ACC112 (cell line): ENCODE data around the gene CSNK2A1.

Experiments
- H2AFZ ChIP-seq: fragments of 200-600 bp; sonication (generic); one replicate; pipeline ENCODE4 v1.6.0; 2017; ENCODE audit warnings: antibody characterized with exemption, low read length; ENCODE audit not compliant: unreplicated experiment
- H3K27ac ChIP-seq: fragments of 200-600 bp; sonication (generic); 2 replicates; pipeline ENCODE4 v1.5.1; 2014; ENCODE audit warnings: low read depth, mild to moderate bottlenecking, antibody characterized with exemption, low read length, moderate library complexity
- H3K27me3 ChIP-seq: fragments of 200-600 bp; sonication (generic); 2 replicates; pipeline ENCODE4 v1.6.1; 2014; ENCODE audit warnings: mild to moderate bottlenecking, antibody characterized with exemption, low read length, moderate library complexity, mixed read lengths; ENCODE audit not compliant: insufficient read depth
- H3K36me3 ChIP-seq: fragments of 200-600 bp; sonication (generic); 2 replicates; pipeline ENCODE4 v1.6.1; 2016; ENCODE audit warnings: mild to moderate bottlenecking, antibody characterized with exemption, low read length, moderate library complexity, mixed read lengths; ENCODE audit not compliant: insufficient read depth
- H3K4me1 ChIP-seq: fragments of 200-600 bp; sonication (generic); one replicate; pipeline ENCODE4 v1.6.1; 2016; ENCODE audit warnings: low read length, mixed read lengths; ENCODE audit not compliant: insufficient read depth, unreplicated experiment, control insufficient read depth
- H3K4me3 ChIP-seq: fragments of 200-600 bp; sonication (generic); 2 replicates; pipeline ENCODE4 v1.5.1; 2014; ENCODE audit warnings: mild to moderate bottlenecking, low read depth, low read length
- H3K79me2 ChIP-seq: fragments of 200-600 bp; sonication (generic); one replicate; pipeline ENCODE4 v1.6.0; 2016; ENCODE audit warnings: low read length; ENCODE audit not compliant: control insufficient read depth, unreplicated experiment, insufficient read depth

CSNK2A1 gene

GRCh38 chr20:428658-429200 is 114.9 kb downstream of the CSNK2A1 start:
- no peaks in the 10 kb centered on the region; the same call in 1 of the 2 replicates for H3K36me3 ChIP-seq
- H3K4me3 ChIP-seq: no peak overlapping the region
- peaks cover 4% of the 10 kb centered on the region for H3K4me1 ChIP-seq
- no peaks in the 10 kb centered on the region for H3K79me2 ChIP-seq
- no peak overlapping the region for H2AFZ ChIP-seq
- H3K27ac ChIP-seq: no peak overlapping the region
- no peaks in the 10 kb centered on the region for H3K27me3 ChIP-seq

GRCh38 chr20:427849-428657 is 115.5 kb downstream of the CSNK2A1 start:
- no peaks in the 10 kb centered on the region; the same call in 1 of the 2 replicates for H3K36me3 ChIP-seq
- H2AFZ ChIP-seq: no peak overlapping the region
- H3K27me3 ChIP-seq: no peaks in the 10 kb centered on the region
- no peaks in the 10 kb centered on the region for H3K4me1 ChIP-seq
- H3K4me3 ChIP-seq: no peak overlapping the region
- no peaks in the 10 kb centered on the region for H3K79me2 ChIP-seq
- no peak overlapping the region for H3K27ac ChIP-seq

GRCh38 chr20:427401-427800 is 116.2 kb downstream of the CSNK2A1 start:
- Histone ChIP-seq H3K36me3 (peaks cover 1% of the 10 kb centered on the region; the same call in 1 of the 2 replicates), H3K27me3 (no peaks in the 10 kb centered on the region), H3K4me3 (no peak overlapping the region), H3K27ac (no peak overlapping the region), H2AFZ (no peak overlapping the region), H3K79me2 (no peaks in the 10 kb centered on the region), H3K4me1 (no peaks in the 10 kb centered on the region)

GRCh38 chr20:426566-426965 is 117.0 kb downstream of the CSNK2A1 start:
- H3K27me3 ChIP-seq: no peaks in the 10 kb centered on the region
- no peaks in the 10 kb centered on the region for H3K4me1 ChIP-seq
- H3K79me2 ChIP-seq: no peaks in the 10 kb centered on the region
- no peak overlapping the region for H2AFZ ChIP-seq
- H3K36me3 ChIP-seq: peaks cover 5% of the 10 kb centered on the region
- H3K27ac ChIP-seq: no peak overlapping the region
- no peak overlapping the region for H3K4me3 ChIP-seq
